K562 (cell line): ENCODE data around the gene PNRC1. TPM values are rescaled to one million over a fixed set of nuclear protein-coding genes. Genes with fewer than 3 reads are reported as not detected.

Experiments
- ATAC-seq: fragments of 200-7000 bp; cut with Tn5 transposase; 3 replicates; pipeline ENCODE4 v1.9.1; 2020; ENCODE audit warnings: moderate library complexity
- BruUV-seq: library from RNA; stranded (reverse); fragments of 400-500 nt; replicated peaks from 2 replicates; lab custom pipeline; 2021; lab: Mats Ljungman, UMichigan
- CTCF ChIA-PET: fragments of 300-600 bp; formaldehyde crosslinking; extraction: SDS; loops from one replicate; lab custom pipeline; 2021; ENCODE audit warnings: low intra/inter-chr PET ratio; lab: Yijun Ruan, JAX
- POLR2A ChIA-PET: fragments of 300-600, 350-650 bp; sonication (Branson Sonifier 250); formaldehyde crosslinking; extraction: SDS; loops from one replicate; lab custom pipeline; 2021; ENCODE audit warnings: antibody characterized with exemption, inconsistent platforms; lab: Yijun Ruan, JAX
- DNase-seq, 4 experiments: peaks; one replicate each; pipeline versions ENCODE4 v3.0.0 to v3.0.0-alpha.2; 2011 to 2018; ENCODE audit warnings: low spot score in 3 of 4, mixed read lengths in 3 of 4; ENCODE audit errors: extremely low read depth in 1 of 4
- FAIRE-seq: peaks from 2 replicates; lab custom pipeline; 2011; peaks lifted over from hg19 to GRCh38; lab: Jason Lieb, UNC
- H2AFZ ChIP-seq: 2 replicates; pipeline ENCODE4 v1.6.0; 2011; ENCODE audit warnings: low read depth, low read length, control low read depth, inconsistent platforms
- H3K27ac ChIP-seq: fragments of 200-600 bp; 3 replicates; pipeline ENCODE4 v1.8.0; 2011; ENCODE audit warnings: low read depth, mild to moderate bottlenecking, control low read depth, inconsistent platforms, low read length, moderate library complexity, mixed read lengths; ENCODE audit errors: extremely low read depth
- H3K27me3 ChIP-seq, 2 experiments: fragments of 300-600 bp in 1 of 2; 2 replicates in 1 of 2; 3 replicates in 1 of 2; pipeline versions ENCODE4 v1.6.0 to v1.8.0; 2011; ENCODE audit warnings: inconsistent platforms in 2 of 2, low read length in 2 of 2, mild to moderate bottlenecking in 1 of 2, mixed read lengths in 1 of 2, moderate library complexity in 1 of 2; ENCODE audit not compliant: control insufficient read depth in 2 of 2, insufficient read depth in 2 of 2
- H3K36me3 ChIP-seq: fragments of 300-600 bp; 3 replicates; pipeline ENCODE4 v1.8.0; 2011; ENCODE audit warnings: mild to moderate bottlenecking, low read length, inconsistent platforms; ENCODE audit not compliant: control insufficient read depth, insufficient read depth
- H3K4me1 ChIP-seq, 2 experiments: fragments of 200-600 bp in 1 of 2; replicated peaks in 1 of 2; 2 replicates in 1 of 2; 3 replicates in 1 of 2; pipeline versions ENCODE4 v1.5.1 to v1.8.0; 2011; ENCODE audit warnings: inconsistent platforms in 2 of 2, low read length in 2 of 2, mild to moderate bottlenecking in 1 of 2, mixed read lengths in 1 of 2, moderate library complexity in 1 of 2; ENCODE audit not compliant: control insufficient read depth in 2 of 2, insufficient read depth in 2 of 2
- H3K4me2 ChIP-seq: 2 replicates; pipeline ENCODE4 v1.6.1; 2011; ENCODE audit warnings: low read length, control low read depth, inconsistent platforms, mixed read lengths; ENCODE audit not compliant: insufficient read depth
- H3K4me3 ChIP-seq: fragments of 200-600 bp; sonication (generic), shearing (Covaris generic); 2 replicates; pipeline ENCODE4 v1.5.1; 2016; ENCODE audit warnings: control low read depth, inconsistent platforms
- H3K79me2 ChIP-seq: fragments of 200-600 bp; 3 replicates; pipeline ENCODE4 v1.8.0; 2011; ENCODE audit warnings: low read length, inconsistent platforms; ENCODE audit not compliant: control insufficient read depth, insufficient read depth
- H3K9ac ChIP-seq, 2 experiments: 2 replicates each; pipeline versions ENCODE4 v1.6.0 to v1.6.1; 2011; ENCODE audit warnings: low read depth in 2 of 2, low read length in 2 of 2, control low read depth in 1 of 2, inconsistent platforms in 1 of 2, mild to moderate bottlenecking in 1 of 2, mixed read lengths in 1 of 2; ENCODE audit not compliant: insufficient read depth in 1 of 2
- H3K9me1 ChIP-seq: one replicate; pipeline ENCODE4 v1.6.0; 2011; ENCODE audit warnings: inconsistent platforms, mild to moderate bottlenecking, low read length, moderate library complexity; ENCODE audit not compliant: control insufficient read depth, insufficient read depth
- H3K9me3 ChIP-seq: replicated peaks from 2 replicates; pipeline ENCODE4 v1.5.1; 2011; ENCODE audit warnings: low read depth, low read length, inconsistent platforms; ENCODE audit not compliant: control insufficient read depth, insufficient read depth
- H4K20me1 ChIP-seq: replicated peaks from 2 replicates; pipeline ENCODE4 v1.6.1; 2011; ENCODE audit warnings: low read length, inconsistent platforms, mixed read lengths; ENCODE audit not compliant: control insufficient read depth, insufficient read depth
- CHD2 ChIP-seq: IDR thresholded peaks from 2 replicates; pipeline ENCODE4 v1.6.1; 2011; ENCODE audit warnings: low read depth, low read length
- HDAC3 ChIP-seq: fragments of 450-650 bp; IDR thresholded peaks from 2 replicates; pipeline ENCODE4 v1.6.1; 2018; ENCODE audit warnings: borderline replicate concordance, mild to moderate bottlenecking, moderate library complexity; ENCODE audit not compliant: partially characterized antibody
- KAT7 ChIP-seq: sonication (generic); formaldehyde crosslinking; IDR thresholded peaks from 2 replicates; pipeline ENCODE4 v1.8.0; 2022; ENCODE audit warnings: missing genetic modification reagents, mild to moderate bottlenecking, borderline replicate concordance
- LARP7 ChIP-seq: fragments of 450-650 bp; IDR thresholded peaks from 2 replicates; pipeline ENCODE4 v1.6.1; 2016
- PHB2 ChIP-seq: fragments of 450-650 bp; IDR thresholded peaks from 2 replicates; pipeline ENCODE4 v1.6.1; 2017; ENCODE audit warnings: low read depth
- POLR2AphosphoS5 ChIP-seq: IDR thresholded peaks from 2 replicates; pipeline ENCODE4 v1.6.1; 2011; ENCODE audit warnings: mild to moderate bottlenecking, low read depth, low read length, moderate library complexity; ENCODE audit not compliant: control insufficient read depth, insufficient read depth
- POLR2B ChIP-seq: fragments of 450-650 bp; IDR thresholded peaks from 2 replicates; pipeline ENCODE4 v1.6.1; 2018; ENCODE audit warnings: low read depth; ENCODE audit not compliant: partially characterized antibody
- PRPF4 ChIP-seq: fragments of 200-400 bp; formaldehyde crosslinking; IDR thresholded peaks from one replicate; pipeline ENCODE4 v1.6.1; 2017; ENCODE audit warnings: low read length, low read depth, mild to moderate bottlenecking; ENCODE audit not compliant: insufficient read depth, poor library complexity, severe bottlenecking
- SMAD1 ChIP-seq: fragments of 150-350 bp; IDR thresholded peaks from 2 replicates; pipeline ENCODE4 v1.6.1; 2014; ENCODE audit warnings: low read length, low read depth; ENCODE audit not compliant: partially characterized antibody
- SMAD4 ChIP-seq: fragments of 250-450 bp; sonication (Bioruptor Pico); conservative IDR thresholded peaks from 2 replicates; pipeline ENCODE4 v1.8.0; 2021; ENCODE audit warnings: inconsistent platforms, mild to moderate bottlenecking, moderate library complexity
- U2AF1 ChIP-seq: fragments of 200-400 bp; formaldehyde crosslinking; optimal IDR thresholded peaks from 2 replicates; pipeline ENCODE3; 2017; ENCODE audit warnings: mild to moderate bottlenecking, low read depth, low read length, moderate library complexity
- ZNF174 ChIP-seq: fragments of 250-450 bp; sonication (Bioruptor Pico); IDR thresholded peaks from 2 replicates; pipeline ENCODE4 v1.4.0; 2020; ENCODE audit warnings: mild to moderate bottlenecking
- ZNF696 ChIP-seq: fragments of 250-450 bp; sonication (Bioruptor Pico); conservative IDR thresholded peaks from 2 replicates; pipeline ENCODE4 v1.4.0; 2020; ENCODE audit warnings: mild to moderate bottlenecking, moderate library complexity
- ZNF830 ChIP-seq: fragments of 250-450 bp; sonication (Bioruptor Pico); IDR thresholded peaks from 2 replicates; pipeline ENCODE4 v1.5.0; 2021; ENCODE audit warnings: mild to moderate bottlenecking
- WGBS: fragments of 100-300 bp; shearing (Covaris generic); methylation state at CpG from one replicate; pipeline ENCODE4 v1.1.6; 2016; ENCODE audit warnings: low coverage, mixed read lengths; ENCODE audit not compliant: insufficient coverage; ENCODE audit errors: missing lambda C conversion rate; 5-methylcytosine and 5-hydroxymethylcytosine counted together
- in situ Hi-C: fragments of 300-500 bp; cut with MboI; formaldehyde crosslinking; loops from 4 replicates; pipeline ENCODE4 v1.15.0; 2018; ENCODE audit warnings: inconsistent platforms, mixed read lengths
- intact Hi-C: fragments of 100-400 bp; cut with micrococcal nuclease; formaldehyde crosslinking; loops from 2 replicates; pipeline ENCODE4 v1.14.2; 2022
- polyA plus RNA-seq, 8 experiments: library from polyadenylated mRNA; depleted of rRNA in 4 of 8; stranded (reverse) in 5 of 8; unstranded in 3 of 8; fragments of >200 nt; fragmentation: Nextera tagmentation in 2 of 8; fragmentation: Illumina TruSeq in 1 of 8; extraction: Ambion mirVana in 2 of 8; extraction: Trizol in 1 of 8; gene quantifications; 2 replicates each; pipeline versions ENCODE4 v1.2.1 to v1.2.3, GENCODE V29; 2011 to 2014; ENCODE audit warnings: inconsistent platforms in 1 of 8, missing spikeins in 1 of 8
- total RNA-seq, 7 experiments: library from RNA; depleted of rRNA in 6 of 7; stranded (reverse); fragments of >200 nt in 6 of 7; fragmentation: Illumina TruSeq in 2 of 7; extraction: Trizol in 2 of 7; gene quantifications; 2 replicates each; pipeline versions ENCODE4 v1.2.1 to v1.2.3, GENCODE V29; 2011 to 2021; ENCODE audit warnings: low replicate concordance in 1 of 7
- TF ChIP-seq, protein P1 (sequence below): fragments of 250-450 bp; sonication (Bioruptor Pico); IDR thresholded peaks from 2 replicates; pipeline ENCODE4 v1.9.0; 2021; ENCODE audit warnings: mild to moderate bottlenecking
- TF ChIP-seq, protein P2 (sequence below): fragments of 250-450 bp; sonication (Bioruptor Pico); IDR thresholded peaks from 2 replicates; pipeline ENCODE4 v1.5.0; 2021; ENCODE audit warnings: mild to moderate bottlenecking, borderline replicate concordance
- TF ChIP-seq, protein P3 (sequence below), 2 experiments: fragments of 450-650 bp; conservative IDR thresholded peaks; 2 replicates each; pipeline ENCODE4 v1.6.1; 2017; ENCODE audit warnings: mild to moderate bottlenecking in 2 of 2, moderate library complexity in 2 of 2
- TF ChIP-seq, protein P4 (sequence below): fragments of 250-450 bp; sonication (Bioruptor Pico); IDR thresholded peaks from 2 replicates; pipeline ENCODE4 v1.8.0; 2021; ENCODE audit warnings: moderate library complexity, mild to moderate bottlenecking, inconsistent platforms

PNRC1 gene
- total and polyA plus RNA-seq, 9 of the 15 experiments (the other 6 are each of a cell fraction or from before 2014, with no cell fraction given) = 1.2 to 10.8 (median 6.5) TPM

DNA sequence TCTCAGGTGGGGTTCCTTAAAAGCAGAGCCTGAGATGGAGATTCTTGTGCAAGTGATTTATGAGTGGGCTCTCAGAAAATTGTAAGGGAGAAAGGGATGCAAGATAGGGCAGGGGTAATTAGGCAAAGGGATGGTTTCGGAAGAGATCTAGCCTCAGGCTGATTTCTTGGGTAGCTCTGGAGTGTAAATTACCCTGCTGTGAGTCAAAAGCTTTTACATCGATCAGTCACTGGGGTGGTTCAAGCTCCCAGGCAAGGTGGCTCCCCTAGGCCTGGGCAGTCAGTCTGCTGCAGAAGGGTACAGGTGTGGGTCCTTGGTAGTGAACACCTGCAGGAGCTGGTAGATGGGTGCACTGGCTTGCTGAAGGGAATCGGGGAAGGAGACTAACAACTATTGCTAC, 54.2 kb downstream of the PNRC1 start:
- peaks cover 3 to 7% of the 10 kb centered on the region in 2 experiments; a peak in 3 of 5 replicates for H3K27me3 ChIP-seq
- no peaks in the 10 kb centered on the region for H3K4me1 ChIP-seq
- H3K9ac ChIP-seq = no peak overlapping the region
- no peak overlapping the region for H2AFZ ChIP-seq
- in situ Hi-C loops = no loop called here
- no peaks in the 10 kb centered on the region for H3K9me1 ChIP-seq
- H4K20me1 ChIP-seq = no peaks in the 10 kb centered on the region
- DNase-seq (no peak), ATAC-seq (no peak), FAIRE-seq (no peak)
- H3K9me3 ChIP-seq = no peaks in the 10 kb centered on the region
- H3K4me3 ChIP-seq = no peak overlapping the region
- WGBS = 0% methylated on average over 3 of the region's 3 CpGs
- intact Hi-C loops = no loop called here
- H3K27ac ChIP-seq = no peak overlapping the region
- H3K79me2 ChIP-seq = no peaks in the 10 kb centered on the region
- CTCF ChIA-PET = no interaction called here
- H3K4me2 ChIP-seq = no peak overlapping the region
- no TSS peak for BruUV-seq
- no peaks in the 10 kb centered on the region for H3K36me3 ChIP-seq
- POLR2A ChIA-PET = interaction anchor here (0.9 kb wide), 1 partner anchor 12 kb away, joined by 3 read pairs; no protein-coding TSS in a partner anchor
- TF ChIP-seq, protein P1, sequence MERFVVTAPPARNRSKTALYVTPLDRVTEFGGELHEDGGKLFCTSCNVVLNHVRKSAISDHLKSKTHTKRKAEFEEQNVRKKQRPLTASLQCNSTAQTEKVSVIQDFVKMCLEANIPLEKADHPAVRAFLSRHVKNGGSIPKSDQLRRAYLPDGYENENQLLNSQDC (CRISPR knock-in tag) = no peak
- no peak for TF ChIP-seq HDAC3
- no peak for TF ChIP-seq POLR2B
- TF ChIP-seq, protein P2, sequence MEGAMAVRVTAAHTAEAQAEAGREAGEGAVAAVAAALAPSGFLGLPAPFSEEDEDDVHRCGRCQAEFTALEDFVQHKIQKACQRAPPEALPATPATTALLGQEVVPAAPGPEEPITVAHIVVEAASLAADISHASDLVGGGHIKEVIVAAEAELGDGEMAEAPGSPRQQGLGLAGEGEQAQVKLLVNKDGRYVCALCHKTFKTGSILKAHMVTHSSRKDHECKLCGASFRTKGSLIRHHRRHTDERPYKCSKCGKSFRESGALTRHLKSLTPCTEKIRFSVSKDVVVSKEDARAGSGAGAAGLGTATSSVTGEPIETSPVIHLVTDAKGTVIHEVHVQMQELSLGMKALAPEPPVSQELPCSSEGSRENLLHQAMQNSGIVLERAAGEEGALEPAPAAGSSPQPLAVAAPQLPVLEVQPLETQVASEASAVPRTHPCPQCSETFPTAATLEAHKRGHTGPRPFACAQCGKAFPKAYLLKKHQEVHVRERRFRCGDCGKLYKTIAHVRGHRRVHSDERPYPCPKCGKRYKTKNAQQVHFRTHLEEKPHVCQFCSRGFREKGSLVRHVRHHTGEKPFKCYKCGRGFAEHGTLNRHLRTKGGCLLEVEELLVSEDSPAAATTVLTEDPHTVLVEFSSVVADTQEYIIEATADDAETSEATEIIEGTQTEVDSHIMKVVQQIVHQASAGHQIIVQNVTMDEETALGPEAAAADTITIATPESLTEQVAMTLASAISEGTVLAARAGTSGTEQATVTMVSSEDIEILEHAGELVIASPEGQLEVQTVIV = no peak
- TF ChIP-seq PHB2 = no peak
- no peak for TF ChIP-seq KAT7
- TF ChIP-seq CHD2 = no peak
- TF ChIP-seq SMAD4 (CRISPR knock-in tag) = no peak
- TF ChIP-seq, protein P3, sequence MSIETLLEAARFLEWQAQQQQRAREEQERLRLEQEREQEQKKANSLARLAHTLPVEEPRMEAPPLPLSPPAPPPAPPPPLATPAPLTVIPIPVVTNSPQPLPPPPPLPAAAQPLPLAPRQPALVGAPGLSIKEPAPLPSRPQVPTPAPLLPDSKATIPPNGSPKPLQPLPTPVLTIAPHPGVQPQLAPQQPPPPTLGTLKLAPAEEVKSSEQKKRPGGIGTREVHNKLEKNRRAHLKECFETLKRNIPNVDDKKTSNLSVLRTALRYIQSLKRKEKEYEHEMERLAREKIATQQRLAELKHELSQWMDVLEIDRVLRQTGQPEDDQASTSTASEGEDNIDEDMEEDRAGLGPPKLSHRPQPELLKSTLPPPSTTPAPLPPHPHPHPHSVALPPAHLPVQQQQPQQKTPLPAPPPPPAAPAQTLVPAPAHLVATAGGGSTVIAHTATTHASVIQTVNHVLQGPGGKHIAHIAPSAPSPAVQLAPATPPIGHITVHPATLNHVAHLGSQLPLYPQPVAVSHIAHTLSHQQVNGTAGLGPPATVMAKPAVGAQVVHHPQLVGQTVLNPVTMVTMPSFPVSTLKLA (conservative IDR thresholded peaks at IDR 0.05) = no peak
- TF ChIP-seq ZNF696 = no peak
- no peak for TF ChIP-seq U2AF1
- no peak for TF ChIP-seq LARP7
- TF ChIP-seq PRPF4 = no peak
- no peak for TF ChIP-seq ZNF174 (CRISPR knock-in tag)
- TF ChIP-seq SMAD1 = no peak
- no peak for TF ChIP-seq POLR2AphosphoS5
- TF ChIP-seq, protein P4, sequence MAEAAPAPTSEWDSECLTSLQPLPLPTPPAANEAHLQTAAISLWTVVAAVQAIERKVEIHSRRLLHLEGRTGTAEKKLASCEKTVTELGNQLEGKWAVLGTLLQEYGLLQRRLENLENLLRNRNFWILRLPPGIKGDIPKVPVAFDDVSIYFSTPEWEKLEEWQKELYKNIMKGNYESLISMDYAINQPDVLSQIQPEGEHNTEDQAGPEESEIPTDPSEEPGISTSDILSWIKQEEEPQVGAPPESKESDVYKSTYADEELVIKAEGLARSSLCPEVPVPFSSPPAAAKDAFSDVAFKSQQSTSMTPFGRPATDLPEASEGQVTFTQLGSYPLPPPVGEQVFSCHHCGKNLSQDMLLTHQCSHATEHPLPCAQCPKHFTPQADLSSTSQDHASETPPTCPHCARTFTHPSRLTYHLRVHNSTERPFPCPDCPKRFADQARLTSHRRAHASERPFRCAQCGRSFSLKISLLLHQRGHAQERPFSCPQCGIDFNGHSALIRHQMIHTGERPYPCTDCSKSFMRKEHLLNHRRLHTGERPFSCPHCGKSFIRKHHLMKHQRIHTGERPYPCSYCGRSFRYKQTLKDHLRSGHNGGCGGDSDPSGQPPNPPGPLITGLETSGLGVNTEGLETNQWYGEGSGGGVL (CRISPR knock-in tag) = no peak
- TF ChIP-seq ZNF830 (CRISPR knock-in tag) = no peak
